Measurements from ENCODE around the gene NLGN2.

NLGN2 gene

DNA sequence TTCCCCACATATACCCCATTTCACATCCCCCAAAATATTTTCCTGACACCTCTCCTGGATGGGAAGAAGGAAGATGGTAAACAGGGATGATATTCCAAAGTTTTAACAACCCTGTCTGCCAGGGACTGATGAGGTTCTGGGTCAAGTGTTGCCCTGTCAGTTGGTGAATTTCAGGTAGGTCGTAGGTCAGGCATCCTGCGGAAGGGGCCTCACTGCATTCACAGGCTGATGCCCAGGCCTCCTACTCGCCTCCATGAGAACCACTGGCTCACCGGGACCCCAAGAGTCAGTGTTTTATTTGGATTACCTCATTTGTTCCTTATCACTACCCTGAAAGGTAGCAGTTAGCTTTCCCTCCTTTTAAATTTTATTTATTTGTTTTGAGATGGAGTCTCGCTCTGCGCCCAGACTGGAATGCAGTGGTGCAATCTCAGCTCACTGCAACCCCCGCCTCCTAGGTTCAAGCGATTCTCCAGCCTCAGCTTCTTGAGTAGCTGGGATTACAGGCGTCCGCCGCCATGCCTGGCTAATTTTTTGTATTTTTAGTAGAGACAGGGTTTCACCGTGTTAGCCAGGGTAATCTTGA is 61.3 kb downstream of the NLGN2 start:
- H3K9me3 Mint-ChIP-seq (ENCODE audit: low read depth), result no peaks in the 10 kb centered on the region
- no peak overlapping the region for H3K4me3 Mint-ChIP-seq
- H3K27me3 Mint-ChIP-seq, result no peaks in the 10 kb centered on the region
- peak overlapping the region; percentile 41 for H3K27ac Mint-ChIP-seq
- H3K4me1 Mint-ChIP-seq (ENCODE audit: low read depth), result peaks cover 30% of the 10 kb centered on the region
- H3K36me3 Mint-ChIP-seq, result no peaks in the 10 kb centered on the region
